Activated T-cell treated with anti-CD3 and anti-CD28 coated beads for 48 hours (primary cell): ENCODE results near the gene OSBPL1A.

Experiments
- DNase-seq: peaks from one replicate; pipeline ENCODE4 v3.0.0-alpha.2; 2020; ENCODE audit warnings: low read depth

The OSBPL1A gene

GRCh38 chr18:24121625-24122024 lies 276.0 kb downstream of the OSBPL1A start:
- DNase-seq: no peak

GRCh38 chr18:24120676-24121075 lies 276.9 kb downstream of the OSBPL1A start:
- no peak for DNase-seq

GRCh38 chr18:24118750-24119577 lies 278.7 kb downstream of the OSBPL1A start:
- DNase-seq: peak; percentile 53

GRCh38 chr18:24115628-24116027 lies 282.0 kb downstream of the OSBPL1A start:
- no peak for DNase-seq

- no peak for DNase-seq
Observed at GRCh38 chr18:24114924-24115549, 282.6 kb downstream of the OSBPL1A start.

- DNase-seq: no peak
Observed at GRCh38 chr18:24112874-24113615, 284.6 kb downstream of the OSBPL1A start.

- DNase-seq: no peak
Observed at GRCh38 chr18:24112464-24112863, 285.2 kb downstream of the OSBPL1A start.
